ENCODE measurements around the gene TECTA.

DNA sequence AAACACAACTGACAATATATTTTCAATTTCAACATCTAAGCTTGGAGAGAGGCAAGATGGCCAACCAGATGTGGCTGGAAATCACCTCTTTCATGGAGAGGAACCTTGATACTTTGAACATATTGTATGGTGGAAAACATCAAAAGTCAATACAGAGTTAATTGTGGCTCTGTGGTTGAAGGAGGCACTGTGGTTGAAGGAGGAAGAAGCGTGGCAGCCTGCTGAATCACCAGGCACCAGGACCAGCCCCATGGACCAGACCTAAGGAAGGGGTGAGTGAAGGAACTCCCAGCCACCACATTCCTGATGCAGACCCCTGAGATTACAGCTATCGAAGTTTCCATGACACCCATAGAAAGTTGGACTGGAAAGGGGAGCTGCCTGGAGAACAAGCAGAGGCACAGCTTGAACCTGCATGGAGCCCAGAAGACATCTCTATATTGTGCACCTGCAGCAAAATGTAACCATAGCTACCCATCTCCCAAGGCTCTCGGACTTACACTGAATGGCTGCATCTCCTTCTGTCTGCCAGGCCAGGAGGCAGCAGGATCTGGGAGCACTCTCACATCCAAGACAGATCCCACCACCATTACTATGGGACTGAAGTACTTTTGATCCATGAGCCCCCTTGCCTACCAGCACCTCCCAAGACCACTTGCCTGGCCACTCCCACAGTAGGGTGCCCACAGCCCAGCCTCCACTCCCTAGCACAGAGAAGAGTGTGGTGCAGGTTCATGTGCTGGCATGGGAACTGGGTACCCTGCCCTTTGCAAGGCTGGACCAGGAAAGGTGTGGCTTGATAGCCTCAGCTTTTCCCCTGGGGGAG, 111.7 kb downstream of the TECTA start:
- TF ChIP-seq POLR2A (IDR thresholded peaks at IDR 0.05): no peak
- no peak for TF ChIP-seq CTCF (IDR thresholded peaks at IDR 0.05)

Measured in heart left ventricle (tissue), 13 donors.